ENCODE results near the gene PPIG.

- TF ChIP-seq CTCF (IDR thresholded peaks at IDR 0.05) (no peak), EZH2 (IDR thresholded peaks at IDR 0.05) (no peak)
Observed at GRCh38 chr2:169663247-169663646, 79.1 kb downstream of the PPIG start.
